Measurements from ENCODE around the gene GPRIN1.

The GPRIN1 gene

DNA sequence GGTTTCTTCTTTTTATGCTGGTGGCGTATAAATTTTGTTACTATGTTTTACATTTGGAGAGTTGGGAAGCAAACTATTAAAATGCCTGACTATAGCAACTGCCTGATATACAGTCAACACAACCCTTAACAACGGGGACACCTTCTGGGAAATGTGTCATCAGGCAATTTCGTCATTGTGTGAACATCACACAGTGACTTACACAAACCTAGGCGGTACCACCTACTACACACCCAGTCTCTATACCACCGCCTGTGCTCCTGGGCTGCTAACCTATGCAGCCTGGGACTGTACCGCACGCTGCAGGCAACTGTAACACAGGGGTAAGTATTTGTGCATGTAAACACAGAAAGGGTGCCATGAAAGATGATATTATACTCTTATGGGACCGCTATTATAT lies 62.2 kb downstream of the GPRIN1 start:
- no peak for TF ChIP-seq ZNF274 (IDR thresholded peaks at IDR 0.05; ENCODE audit: low read depth, low read length)
- H3K4me3 ChIP-seq (ENCODE audit: low read length), result no peak overlapping the region

All from GM08714 (cell line).